GM21723 (cell line): ENCODE results near the gene ALDH1B1.
A peak's percentile ranks its signal among the peaks of the same experiment; 100 is the strongest.

Source experiments
- ATAC-seq: cut with Tn5 transposase; IDR thresholded peaks from one replicate; pipeline ENCODE4 v1.9.1; 2021; ENCODE audit warnings: mild to moderate bottlenecking, moderate library complexity; ENCODE audit not compliant: unreplicated experiment

The ALDH1B1 gene

GRCh38 chr9:38437193-38437823, 44.8 kb downstream of the ALDH1B1 start:
- ATAC-seq, result no peak

- ATAC-seq, result no peak
These were observed 46.9 kb downstream of the ALDH1B1 start for GRCh38 chr9:38439291-38439915.

GRCh38 chr9:38439916-38440301, 47.4 kb downstream of the ALDH1B1 start:
- ATAC-seq, result no peak

GRCh38 chr9:38440516-38440915, 48.0 kb downstream of the ALDH1B1 start:
- no peak for ATAC-seq

GRCh38 chr9:38441347-38442085, 49.0 kb downstream of the ALDH1B1 start:
- no peak for ATAC-seq

GRCh38 chr9:38442473-38443096, 50.1 kb downstream of the ALDH1B1 start:
- ATAC-seq, result no peak

GRCh38 chr9:38443181-38443580, 50.7 kb downstream of the ALDH1B1 start:
- no peak for ATAC-seq

GRCh38 chr9:38443597-38443996, 51.1 kb downstream of the ALDH1B1 start:
- ATAC-seq, result no peak

- peak; percentile 92 for ATAC-seq
These were observed 52.9 kb downstream of the ALDH1B1 start for GRCh38 chr9:38445154-38446043.

- no peak for ATAC-seq
These were observed 55.2 kb downstream of the ALDH1B1 start for GRCh38 chr9:38447703-38448102.
